ENCODE results near the gene PRAC2. TPM values are rescaled to one million over a fixed set of nuclear protein-coding genes. Genes with fewer than 3 reads are reported as not detected.

Gene PRAC2
- total RNA-seq, 4 donors from 2014 or later: not detected

DNA sequence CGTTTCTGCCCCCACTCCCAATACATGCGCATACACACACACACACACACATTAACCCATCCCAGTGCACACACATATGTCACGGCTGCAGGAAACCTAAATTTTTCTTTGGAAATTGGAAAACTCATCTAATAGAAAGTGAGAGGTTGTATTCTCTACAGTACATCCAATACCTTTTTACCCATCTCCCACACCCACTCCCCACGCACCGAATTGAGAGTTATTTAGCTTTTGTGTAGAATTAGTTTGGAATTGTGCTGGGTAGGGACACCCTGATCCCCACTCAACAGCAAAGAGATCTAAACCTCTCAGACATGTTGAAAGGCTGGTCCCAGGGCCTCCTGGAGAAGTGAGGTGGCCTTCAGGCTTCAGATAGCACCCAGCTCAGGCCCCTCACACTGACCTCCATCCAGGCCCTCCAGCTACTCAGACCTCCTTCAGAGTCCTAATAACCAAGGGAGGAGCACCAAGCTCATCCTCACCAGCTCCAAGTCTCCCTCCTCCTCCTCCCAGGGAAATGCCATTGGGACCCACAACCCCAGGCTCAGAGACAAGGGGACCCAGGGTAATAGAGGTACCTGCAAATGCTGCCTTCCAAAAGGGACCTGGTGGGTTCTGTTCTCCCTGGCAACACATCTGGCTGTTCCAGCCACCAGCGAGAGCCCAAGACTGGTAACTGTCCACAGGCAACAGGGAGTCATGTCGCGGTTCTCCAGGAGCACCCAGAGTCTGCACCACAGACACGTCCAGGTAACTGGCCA, 4.6 kb downstream of the PRAC2 start:
- no peak overlapping the region for H3K4me3 ChIP-seq (replicated peaks in 1 of 3)
- WGBS, 2 donors: 26 to 35% methylated on average over 8 to 9 of the region's 9 CpGs
- H3K27ac ChIP-seq: no peak overlapping the region
- peaks cover 7 to 39% of the 10 kb centered on the region in 2 donors for H3K4me1 ChIP-seq
- DNase-seq: no peak
- H3K27me3 ChIP-seq: peaks cover 76% of the 10 kb centered on the region
- TF ChIP-seq CTCF (IDR thresholded peaks at IDR 0.05) (no peak), POLR2A (IDR thresholded peaks at IDR 0.05) (no peak)
- intact Hi-C loops (cut with DNase I): loop anchor here (5.0 to 10.0 kb wide), 2 partner anchors 65 to 157 kb away; no protein-coding TSS in a partner anchor
- H3K9me3 ChIP-seq: no peaks in the 10 kb centered on the region
- H3K36me3 ChIP-seq: no peaks in the 10 kb centered on the region

DNA sequence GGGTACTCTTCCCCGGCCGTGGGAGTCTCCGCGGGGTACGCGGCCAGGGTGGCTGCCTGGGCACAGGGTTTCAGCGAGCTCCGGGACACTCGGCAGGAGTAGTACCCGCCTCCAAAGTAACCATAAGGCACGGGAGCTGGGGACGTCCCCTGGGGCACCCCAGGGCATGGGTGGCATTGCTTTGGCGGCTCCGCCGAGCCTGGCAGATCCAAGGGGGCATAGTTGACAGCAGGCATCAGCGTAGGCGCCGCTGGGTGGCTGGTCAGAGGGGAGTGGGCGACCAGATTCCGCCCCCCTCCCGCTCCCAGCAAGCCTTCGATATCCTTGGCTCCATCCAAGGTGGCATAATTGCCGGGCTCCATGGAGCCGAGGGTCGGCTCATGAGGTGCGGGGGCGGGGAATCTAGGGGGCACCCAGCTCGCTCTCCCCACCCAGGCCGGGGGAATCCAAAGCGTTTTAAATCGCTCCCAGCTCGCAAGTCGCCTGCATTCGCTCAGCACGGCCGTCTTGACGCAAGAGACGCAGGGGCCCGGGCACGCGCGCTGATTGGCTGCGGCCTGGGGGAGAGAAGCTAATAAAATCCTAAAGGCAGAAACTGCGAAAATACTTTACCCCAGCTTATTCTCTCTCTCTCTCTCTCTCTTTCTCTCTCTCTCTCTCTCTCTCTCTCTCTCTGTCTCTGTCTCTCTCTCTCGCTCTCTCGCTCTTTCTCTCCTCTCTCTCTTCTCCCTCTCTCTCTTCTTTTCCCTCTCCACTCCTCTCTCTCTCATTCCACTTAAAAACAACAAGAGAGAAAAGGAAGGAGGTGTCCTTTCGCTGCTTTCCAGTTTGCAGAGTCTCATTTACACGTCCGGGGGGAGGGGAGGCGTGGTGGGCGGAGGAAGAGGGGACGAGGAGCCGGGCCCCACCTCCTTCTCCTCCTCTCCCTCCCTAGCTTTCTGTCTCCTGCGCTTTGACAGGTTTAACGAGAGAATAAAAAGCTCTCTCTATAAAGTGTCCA, 5.5 kb downstream of the PRAC2 start, which contains the start of gene HOXB13:
HOXB13 (minus strand) TSS at position 519 of the 1,000 bp plus-strand sequence; CDS start at position 362, 157 bp downstream.
- no peak for DNase-seq

DNA sequence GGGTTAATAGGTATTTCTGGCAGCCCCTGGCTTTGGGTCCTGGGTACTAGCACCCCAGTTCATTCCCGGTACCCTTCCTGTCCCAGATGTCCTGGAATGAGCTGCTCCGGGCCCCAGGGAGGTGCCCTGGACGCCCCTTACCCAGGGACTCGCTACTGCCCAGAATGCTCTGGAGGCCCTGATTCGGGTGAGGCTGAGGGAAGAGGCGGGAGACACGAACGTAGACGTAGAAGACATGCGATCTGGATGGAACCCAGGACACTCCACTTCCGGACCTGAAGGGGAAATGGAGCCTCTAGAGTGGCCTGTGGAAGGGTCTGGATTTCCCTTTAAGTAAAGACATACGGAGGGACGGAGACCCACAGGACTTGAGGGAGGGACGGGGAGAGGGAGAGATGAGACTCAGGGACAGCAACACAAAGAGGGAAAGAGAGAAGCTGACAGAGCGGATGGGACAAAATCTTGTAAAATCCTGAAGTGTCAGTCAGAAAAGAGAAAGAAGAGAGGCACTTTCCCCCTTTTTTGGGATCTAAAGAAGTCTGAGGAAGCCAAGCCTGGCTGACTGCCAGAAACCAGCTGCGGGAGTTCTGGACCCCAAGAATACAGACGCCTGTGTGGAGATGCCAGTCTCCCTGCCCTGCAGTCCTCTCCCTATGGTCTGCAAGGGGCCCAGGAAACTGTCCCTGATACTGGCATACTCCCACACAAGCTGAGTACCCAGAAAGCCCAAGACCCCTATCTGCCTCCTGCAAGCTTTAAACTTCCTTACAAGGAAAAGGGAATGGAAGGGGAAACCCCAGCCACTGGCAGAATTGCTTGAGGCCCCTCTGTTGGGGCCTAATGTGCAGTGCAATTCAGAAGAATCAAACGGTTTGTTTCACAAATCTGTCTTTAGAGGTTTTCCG, 6.6 kb downstream of the PRAC2 start:
- no peak overlapping the region for H3K27ac ChIP-seq
- TF ChIP-seq CTCF (IDR thresholded peaks at IDR 0.05): no peak
- no peak for TF ChIP-seq POLR2A (IDR thresholded peaks at IDR 0.05)
- no peak overlapping the region for H3K4me3 ChIP-seq (replicated peaks in 1 of 3)
- DNase-seq: no peak
- no peaks in the 10 kb centered on the region for H3K9me3 ChIP-seq
- peaks cover 75% of the 10 kb centered on the region for H3K27me3 ChIP-seq
- peaks cover 3 to 29% of the 10 kb centered on the region in 2 donors for H3K4me1 ChIP-seq
- intact Hi-C loops (cut with DNase I): loop anchor here (5.0 to 10.0 kb wide), 3 partner anchors 63 to 265 kb away; partner anchors contain the start of gene IGF2BP1
- 10 to 11% methylated on average over 19 of the region's 19 CpGs for WGBS, 2 donors
- H3K36me3 ChIP-seq: no peaks in the 10 kb centered on the region

More for the DNA sequence above, 5.5 kb downstream of the PRAC2 start, which contains the start of gene HOXB13:
- no peak within 1 kb of the TSS for H3K27ac ChIP-seq
- H3K9me3 ChIP-seq: no peaks in the 10 kb centered on the region
- H3K4me1 ChIP-seq: peaks cover 10 to 39% of the 10 kb centered on the region in 2 donors
- H3K27me3 ChIP-seq: peaks cover 78% of the 10 kb centered on the region
- H3K4me3 ChIP-seq (replicated peaks in 1 of 3): no peak within 1 kb of the TSS
- TF ChIP-seq POLR2A (IDR thresholded peaks at IDR 0.05) (no peak), CTCF (IDR thresholded peaks at IDR 0.05) (no peak)
- intact Hi-C loops (cut with DNase I): loop anchor here (5.0 to 10.0 kb wide), 2 partner anchors 64 to 156 kb away; no protein-coding TSS in a partner anchor
- H3K36me3 ChIP-seq: no peaks in the 10 kb centered on the region
- 2 to 4% methylated on average over 30 to 34 of the region's 55 CpGs for WGBS, 2 donors

DNA sequence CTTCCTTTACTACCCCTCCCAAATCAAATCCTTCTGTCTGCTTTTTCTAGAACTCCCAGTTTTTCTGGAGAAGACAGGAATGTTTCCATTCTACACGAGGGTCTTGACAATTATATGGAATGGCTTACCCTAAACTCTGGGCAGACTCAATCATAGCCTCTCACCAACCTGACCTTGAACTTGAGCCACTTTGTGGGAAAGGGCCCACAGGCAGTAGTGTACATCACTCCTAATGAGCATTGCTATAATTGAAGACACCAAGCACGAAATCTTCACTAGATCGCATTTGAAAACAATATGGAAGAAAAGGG, 7.2 kb downstream of the PRAC2 start:
- H3K4me1 ChIP-seq: peaks cover 3 to 23% of the 10 kb centered on the region in 2 donors
- H3K36me3 ChIP-seq: no peaks in the 10 kb centered on the region
- 35 to 42% methylated on average over 3 of the region's 3 CpGs for WGBS, 2 donors
- TF ChIP-seq CTCF (IDR thresholded peaks at IDR 0.05): no peak
- no peak for TF ChIP-seq POLR2A (IDR thresholded peaks at IDR 0.05)
- no peak overlapping the region for H3K4me3 ChIP-seq (replicated peaks in 1 of 3)
- no peaks in the 10 kb centered on the region for H3K9me3 ChIP-seq
- DNase-seq: no peak
- intact Hi-C loops (cut with DNase I): loop anchor here (10.0 kb wide), 1 partner anchor 265 kb away; the partner anchor contains the start of gene IGF2BP1
- H3K27ac ChIP-seq: no peak overlapping the region
- peaks cover 74% of the 10 kb centered on the region for H3K27me3 ChIP-seq
